ENCODE results near the gene PRDX5.
"Not testable (repeated sequence)": the region's sequence is repeated elsewhere in the genome, so short reads cannot be mapped to it uniquely, and the experiment has no call there.

Gene PRDX5

DNA sequence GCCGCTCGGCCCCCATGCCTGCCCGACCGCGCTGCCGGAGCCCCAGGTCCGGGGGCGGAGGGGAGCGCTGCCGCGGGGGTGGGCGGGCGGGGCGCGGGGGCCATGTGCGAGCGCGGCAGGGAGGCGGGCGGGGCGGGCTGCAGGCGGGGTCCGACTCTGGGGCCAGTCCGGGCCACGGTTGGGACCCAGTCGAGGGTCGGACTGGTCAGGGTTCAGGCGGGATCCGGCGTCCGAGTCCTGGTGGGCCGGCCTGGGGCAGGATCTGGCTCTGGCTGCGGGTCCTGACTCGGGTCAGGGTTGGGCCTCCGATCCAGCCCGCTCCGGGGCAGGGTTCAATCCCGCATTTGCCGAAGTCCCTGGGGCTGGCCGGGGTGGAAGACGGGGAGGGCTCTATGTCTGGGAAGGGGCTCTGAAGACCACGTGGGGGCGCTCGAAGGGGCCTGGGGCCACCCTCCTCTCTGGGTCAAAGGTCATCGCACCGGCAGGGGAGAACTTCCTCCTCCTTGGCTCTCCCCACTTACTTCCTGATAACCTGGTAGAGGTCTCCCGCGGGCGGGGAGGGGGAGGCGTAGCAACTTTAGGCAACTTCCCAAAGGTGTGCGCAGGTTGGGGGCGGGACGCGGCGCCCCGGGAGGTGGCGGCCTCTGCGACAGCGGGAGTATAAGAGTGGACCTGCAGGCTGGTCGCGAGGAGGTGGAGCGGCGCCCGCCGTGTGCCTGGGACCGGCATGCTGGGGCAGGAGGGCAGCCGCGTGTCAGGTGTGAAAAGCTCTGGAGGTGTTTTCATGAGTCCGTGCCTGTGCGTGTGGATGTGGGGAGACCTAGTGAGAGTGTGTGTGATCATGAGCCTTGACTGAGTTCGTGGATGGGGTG, 12.0 kb upstream of the PRDX5 start:
- DNase-seq (ENCODE audit: low spot score): peak; percentile 82

GRCh38 chr11:64306563-64306875, 11.4 kb upstream of the PRDX5 start:
- no peak for DNase-seq (ENCODE audit: low spot score)

DNA sequence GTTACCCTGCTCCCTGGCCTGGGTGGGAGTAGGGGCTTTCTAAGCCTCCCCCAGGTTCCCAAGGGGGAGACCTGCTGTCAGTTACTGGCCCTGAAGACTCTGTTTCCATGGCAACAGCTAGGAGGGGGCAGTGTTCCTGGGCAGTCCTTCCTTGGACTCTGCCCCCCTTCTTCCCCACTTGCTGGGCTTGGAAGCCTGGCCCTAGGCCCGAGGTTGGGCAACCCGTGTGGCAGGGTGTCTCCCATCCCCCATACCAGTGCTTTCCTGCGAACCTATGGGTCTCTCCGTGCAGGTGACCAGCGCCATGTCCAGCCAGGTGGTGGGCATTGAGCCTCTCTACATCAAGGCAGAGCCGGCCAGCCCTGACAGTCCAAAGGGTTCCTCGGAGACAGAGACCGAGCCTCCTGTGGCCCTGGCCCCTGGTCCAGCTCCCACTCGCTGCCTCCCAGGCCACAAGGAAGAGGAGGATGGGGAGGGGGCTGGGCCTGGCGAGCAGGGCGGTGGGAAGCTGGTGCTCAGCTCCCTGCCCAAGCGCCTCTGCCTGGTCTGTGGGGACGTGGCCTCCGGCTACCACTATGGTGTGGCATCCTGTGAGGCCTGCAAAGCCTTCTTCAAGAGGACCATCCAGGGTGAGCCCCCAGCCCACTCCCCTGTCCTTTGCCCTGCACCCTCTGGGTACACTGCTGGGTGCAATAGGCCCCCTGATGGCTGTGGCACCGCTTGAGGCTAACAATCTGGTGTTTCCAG, 10.9 kb upstream of the PRDX5 start:
- no peak for DNase-seq (ENCODE audit: low spot score)

DNA sequence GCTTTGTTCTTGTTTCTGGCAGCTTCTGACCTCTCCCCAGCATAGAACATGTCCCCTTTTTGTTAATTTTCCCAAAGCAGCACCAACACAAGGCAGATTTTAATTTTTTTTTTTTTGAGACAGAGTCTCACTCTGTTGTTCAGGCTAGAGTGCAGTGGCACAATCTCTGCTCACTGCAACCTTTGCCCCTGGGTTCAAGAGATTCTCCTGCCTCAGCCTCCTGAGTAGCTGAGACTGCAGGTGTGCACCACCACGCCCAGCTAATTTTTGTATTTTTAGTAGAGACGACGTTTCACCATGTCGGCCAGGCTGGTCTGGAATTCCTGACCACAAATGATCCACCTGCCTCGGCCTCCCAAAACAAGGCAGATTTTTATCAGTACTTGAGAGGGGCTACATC, 10.1 kb upstream of the PRDX5 start:
- DNase-seq (ENCODE audit: low spot score): not testable (repeated sequence)

DNA sequence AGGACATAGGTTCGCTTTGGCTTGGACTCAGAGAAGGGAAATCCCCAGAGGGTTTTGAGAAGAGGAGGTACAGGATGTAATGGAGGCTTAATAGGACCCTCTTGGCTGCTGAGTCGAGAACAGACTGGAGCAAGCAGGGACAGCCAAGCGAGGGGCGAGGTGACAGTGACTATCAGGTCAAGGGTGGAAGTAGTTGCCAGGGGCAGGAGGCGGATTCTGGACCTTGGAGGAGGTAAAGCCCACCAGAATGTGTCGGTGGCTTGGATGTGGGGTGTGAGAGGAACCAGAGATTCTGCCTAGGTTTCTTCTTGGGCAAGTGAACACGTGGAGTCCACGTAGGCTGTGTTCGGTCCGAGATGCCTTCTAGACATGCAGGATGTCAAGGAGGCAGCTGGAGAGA, 5.0 kb upstream of the PRDX5 start:
- DNase-seq (ENCODE audit: low spot score): no peak

DNA sequence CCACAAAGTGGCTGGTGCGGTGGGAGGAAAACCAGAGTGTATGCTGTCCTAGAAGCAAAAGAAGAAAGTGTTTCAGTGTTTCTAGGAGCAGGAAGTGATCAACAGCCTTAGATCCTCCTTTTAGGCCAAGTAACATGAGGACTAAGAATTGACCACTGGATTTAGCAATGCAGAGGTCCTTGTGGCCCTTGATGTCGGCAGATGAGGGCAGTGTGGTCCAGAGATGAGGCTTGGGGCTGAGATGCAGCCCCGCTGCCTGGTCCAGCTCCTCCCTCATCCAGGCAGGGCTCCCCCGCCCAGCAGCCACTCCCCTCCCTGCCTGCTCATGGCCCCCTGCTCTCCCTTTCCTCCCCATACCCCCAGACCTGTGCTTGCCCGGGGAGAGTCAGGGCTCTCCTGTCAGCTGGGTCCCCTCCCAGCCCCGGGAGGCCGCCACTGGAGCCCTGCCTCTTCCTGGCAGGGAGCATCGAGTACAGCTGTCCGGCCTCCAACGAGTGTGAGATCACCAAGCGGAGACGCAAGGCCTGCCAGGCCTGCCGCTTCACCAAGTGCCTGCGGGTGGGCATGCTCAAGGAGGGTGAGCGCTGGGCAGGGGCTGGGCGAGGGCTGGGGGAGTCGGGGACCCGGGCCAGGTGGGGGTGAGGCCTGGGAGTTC, 4.3 kb upstream of the PRDX5 start:
- DNase-seq (ENCODE audit: low spot score): no peak

GRCh38 chr11:64314146-64314804, 3.6 kb upstream of the PRDX5 start:
- DNase-seq (ENCODE audit: low spot score): no peak

GRCh38 chr11:64314805-64315561, 2.9 kb upstream of the PRDX5 start:
- DNase-seq (ENCODE audit: low spot score): no peak

GRCh38 chr11:64315667-64316526, 2.0 kb upstream of the PRDX5 start:
- not testable (repeated sequence) for DNase-seq (ENCODE audit: low spot score)

- DNase-seq (ENCODE audit: low spot score): peak; percentile 85
Measured at GRCh38 chr11:64316672-64317324, 1.1 kb upstream of the PRDX5 start.

- DNase-seq (ENCODE audit: low spot score): peak; percentile 99
Measured at GRCh38 chr11:64317325-64317960, 478 bp upstream of the PRDX5 start, which contains the start of gene TRMT112. Gene TRMT112 (minus strand): TSS chr11:64317559. CDS start chr11:64317526, 33 bp downstream.

DNA sequence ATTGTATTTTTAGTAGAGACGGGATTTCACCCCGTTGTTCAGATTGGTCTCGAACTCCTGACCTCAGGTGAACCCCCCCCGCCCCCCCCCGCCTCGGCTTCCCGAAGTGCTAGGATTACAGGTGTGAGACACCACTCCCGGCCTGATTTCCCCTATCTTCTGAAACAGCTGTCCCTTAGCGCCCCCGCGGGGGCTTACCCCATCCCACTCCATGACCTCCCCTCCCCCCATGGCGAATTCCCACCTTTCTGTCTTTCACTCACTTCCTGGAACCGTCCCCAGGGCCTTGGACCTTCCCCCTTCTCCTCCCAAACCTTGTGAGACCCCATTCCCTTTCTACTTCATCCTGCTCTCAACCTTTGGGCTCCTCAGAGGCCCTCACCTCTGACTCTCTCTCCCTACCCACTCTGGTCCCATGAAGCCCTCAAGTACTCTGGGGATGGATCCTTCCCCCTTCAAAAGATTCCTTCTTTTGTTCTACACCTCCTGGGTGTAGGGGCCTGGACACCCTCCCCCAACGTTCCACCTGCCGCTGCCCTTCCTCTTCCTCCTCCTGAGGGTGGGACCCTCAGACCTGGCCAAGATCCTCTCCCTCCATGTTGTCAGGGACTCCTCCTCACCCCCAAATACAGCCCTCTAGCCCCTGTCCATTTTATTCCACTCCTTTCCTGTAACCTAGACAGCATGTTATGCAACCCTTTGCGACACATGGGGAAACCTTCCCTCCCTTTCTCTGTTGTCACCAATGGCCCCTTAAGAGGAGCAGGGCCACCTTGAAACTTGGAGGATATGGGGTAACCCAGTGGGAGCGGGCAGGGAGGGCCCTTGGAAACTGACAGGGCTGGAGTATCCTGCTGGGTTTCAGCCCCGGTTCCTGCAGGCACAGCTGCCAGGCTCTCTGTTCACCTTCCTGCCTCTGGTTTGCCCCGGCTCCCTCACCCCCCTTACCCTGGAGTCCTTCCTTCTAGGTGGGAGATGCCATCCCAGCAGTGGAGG, 1.1 kb downstream of the PRDX5 start:
- peak; percentile 52 for DNase-seq (ENCODE audit: low spot score)

DNA sequence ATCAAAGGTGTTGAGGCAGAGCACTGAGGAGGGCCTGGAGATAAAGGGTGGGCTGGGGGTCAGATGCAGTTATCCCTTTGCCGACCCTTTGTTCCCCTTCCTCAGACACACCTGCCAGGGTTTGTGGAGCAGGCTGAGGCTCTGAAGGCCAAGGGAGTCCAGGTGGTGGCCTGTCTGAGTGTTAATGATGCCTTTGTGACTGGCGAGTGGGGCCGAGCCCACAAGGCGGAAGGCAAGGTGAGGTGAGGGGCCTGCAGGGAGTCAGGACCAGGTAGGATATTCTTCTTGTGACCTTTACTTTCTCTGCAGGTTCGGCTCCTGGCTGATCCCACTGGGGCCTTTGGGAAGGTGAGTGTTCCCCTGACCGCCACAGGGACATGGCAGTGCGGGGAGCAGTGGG, 2.6 kb downstream of the PRDX5 start:
- DNase-seq (ENCODE audit: low spot score): no peak

- DNase-seq (ENCODE audit: low spot score): no peak
Measured at GRCh38 chr11:64321026-64321425, 3.1 kb downstream of the PRDX5 start.

- DNase-seq (ENCODE audit: low spot score): peak; percentile 70
Measured at GRCh38 chr11:64321533-64321932, 3.6 kb downstream of the PRDX5 start.

- DNase-seq (ENCODE audit: low spot score): no peak
Measured at GRCh38 chr11:64322925-64323260, 5.0 kb downstream of the PRDX5 start.

DNA sequence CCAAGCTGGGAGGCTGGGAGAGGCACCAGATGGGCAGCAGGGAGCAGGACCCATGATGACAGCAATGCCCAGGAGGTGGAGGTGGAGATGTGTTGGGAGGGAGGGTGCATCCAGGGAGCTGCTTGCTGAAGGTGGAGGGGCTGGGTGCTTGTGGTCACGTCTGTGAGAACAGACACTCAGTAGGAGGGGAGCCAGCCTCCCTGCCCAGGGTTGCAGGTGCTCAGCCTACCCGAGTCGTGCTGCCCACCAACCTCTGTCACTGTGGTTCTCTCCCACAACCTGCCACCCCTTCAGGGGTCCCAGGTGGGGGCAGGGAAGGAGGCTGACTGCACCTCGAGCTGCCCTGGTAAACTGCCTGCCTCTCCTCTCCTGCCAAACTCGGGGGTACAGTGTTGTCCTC, 5.5 kb downstream of the PRDX5 start:
- no peak for DNase-seq (ENCODE audit: low spot score)

GRCh38 chr11:64323984-64324383, 6.1 kb downstream of the PRDX5 start:
- not testable (repeated sequence) for DNase-seq (ENCODE audit: low spot score)
